NCI-H774 (cell line): Measurements from ENCODE around the gene PCSK7.

ENCODE experiments used
- DNase-seq: peaks from one replicate; lab custom pipeline; 2025; lab: John Stamatoyannopoulos, UW

The PCSK7 gene

GRCh38 chr11:117230999-117231841 is 653 bp downstream of the PCSK7 start:
- DNase-seq = no peak

GRCh38 chr11:117230286-117230961 is 1.4 kb downstream of the PCSK7 start:
- no peak for DNase-seq

- no peak for DNase-seq
Measured at GRCh38 chr11:117229931-117230285, 2.0 kb downstream of the PCSK7 start.

- no peak for DNase-seq
Measured at GRCh38 chr11:117229411-117229810, 2.5 kb downstream of the PCSK7 start.

- DNase-seq = no peak
Measured at GRCh38 chr11:117228091-117228490, 3.8 kb downstream of the PCSK7 start.

GRCh38 chr11:117226388-117227385 is 5.2 kb downstream of the PCSK7 start:
- peak; percentile 81 for DNase-seq

- DNase-seq = no peak
Measured at GRCh38 chr11:117225553-117226170, 6.2 kb downstream of the PCSK7 start.

GRCh38 chr11:117223741-117224689 is 7.9 kb downstream of the PCSK7 start:
- DNase-seq = no peak

- DNase-seq = no peak
Measured at GRCh38 chr11:117222991-117223740, 8.7 kb downstream of the PCSK7 start.

GRCh38 chr11:117221775-117222517 is 9.9 kb downstream of the PCSK7 start:
- DNase-seq = no peak

- no peak for DNase-seq
Measured at GRCh38 chr11:117220999-117221774, 10.7 kb downstream of the PCSK7 start.

GRCh38 chr11:117220568-117220967 is 11.3 kb downstream of the PCSK7 start:
- DNase-seq = no peak

- DNase-seq = no peak
Measured at GRCh38 chr11:117219995-117220394, 11.9 kb downstream of the PCSK7 start.

- no peak for DNase-seq
Measured at GRCh38 chr11:117219455-117219854, 12.4 kb downstream of the PCSK7 start.

GRCh38 chr11:117219001-117219400 is 12.9 kb downstream of the PCSK7 start:
- DNase-seq = no peak

- DNase-seq = no peak
Measured at GRCh38 chr11:117218133-117218915, 13.5 kb downstream of the PCSK7 start.
